ENCODE measurements around the gene SEMA3D. TPM values are rescaled to one million over a fixed set of nuclear protein-coding genes. Genes with fewer than 3 reads are reported as not detected.
A peak's percentile ranks its signal among the peaks of the same experiment; 100 is the strongest.

SEMA3D gene
- total RNA-seq, 1 donor from 2014 or later = 1.4 TPM

DNA sequence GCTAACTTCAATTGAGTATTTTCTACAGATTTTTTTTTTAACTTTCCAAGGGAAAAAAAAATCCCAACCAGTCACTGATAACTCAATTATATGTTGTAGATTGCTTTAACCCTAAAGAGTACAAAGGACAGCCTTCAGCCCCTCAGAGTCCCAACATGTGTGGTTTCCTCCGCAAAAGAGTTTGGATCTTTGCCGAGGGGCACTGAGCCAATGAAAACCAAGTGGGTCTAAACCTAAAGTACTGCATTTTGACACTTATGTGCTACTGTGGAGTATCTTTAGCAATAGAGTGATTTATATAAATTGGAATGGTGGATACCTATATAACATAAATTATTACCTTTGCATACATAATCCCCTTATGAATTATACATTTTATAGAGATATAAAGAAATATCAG lies 91.5 kb downstream of the SEMA3D start:
- H3K9me3 Mint-ChIP-seq (ENCODE audit: low read depth) = no peaks in the 10 kb centered on the region
- H3K36me3 Mint-ChIP-seq (ENCODE audit: low read depth) = no peaks in the 10 kb centered on the region
- no peak for TF ChIP-seq CTCF (IDR thresholded peaks at IDR 0.05)
- H3K27me3 Mint-ChIP-seq (ENCODE audit: low read depth) = no peaks in the 10 kb centered on the region
- no peak overlapping the region for H3K27ac Mint-ChIP-seq (ENCODE audit: unreplicated experiment)
- H3K4me1 Mint-ChIP-seq (ENCODE audit: low read depth) = peaks cover 8% of the 10 kb centered on the region
- no peak for DNase-seq (ENCODE audit: low spot score)
- no peak overlapping the region for H3K4me3 Mint-ChIP-seq (ENCODE audit: unreplicated experiment)

GRCh38 chr7:85094046-85094725 lies 92.7 kb downstream of the SEMA3D start:
- no peak for DNase-seq (ENCODE audit: low spot score)
- Mint-ChIP-seq H3K9me3 (ENCODE audit: low read depth) (no peaks in the 10 kb centered on the region), H3K36me3 (ENCODE audit: low read depth) (no peaks in the 10 kb centered on the region), H3K27ac (ENCODE audit: unreplicated experiment) (peak overlapping the region; percentile 30), H3K27me3 (ENCODE audit: low read depth) (no peaks in the 10 kb centered on the region), H3K4me1 (ENCODE audit: low read depth) (peaks cover 8% of the 10 kb centered on the region), H3K4me3 (ENCODE audit: unreplicated experiment) (no peak overlapping the region)
- TF ChIP-seq CTCF (IDR thresholded peaks at IDR 0.05) = no peak

DNA sequence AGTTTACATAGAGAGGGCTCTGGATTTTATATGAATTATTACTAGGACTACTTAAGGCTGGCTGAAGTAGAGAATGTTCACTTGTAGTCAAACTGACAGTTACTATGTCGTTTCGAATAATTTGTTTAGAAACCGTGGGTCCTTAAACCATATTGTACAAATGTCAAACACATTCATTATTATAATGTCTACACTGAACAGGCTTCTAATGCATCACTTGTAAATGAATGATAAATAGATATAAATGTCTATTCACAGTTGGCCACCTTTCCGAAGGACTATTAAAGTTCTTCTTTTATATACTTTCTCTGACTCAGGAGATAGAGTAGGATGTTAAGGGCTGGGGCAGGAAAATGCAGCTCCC lies 95.3 kb downstream of the SEMA3D start:
- TF ChIP-seq CTCF (IDR thresholded peaks at IDR 0.05) = no peak
- Mint-ChIP-seq H3K27ac (ENCODE audit: unreplicated experiment) (no peak overlapping the region), H3K9me3 (ENCODE audit: low read depth) (no peaks in the 10 kb centered on the region), H3K36me3 (ENCODE audit: low read depth) (no peaks in the 10 kb centered on the region), H3K4me3 (ENCODE audit: unreplicated experiment) (no peak overlapping the region), H3K27me3 (ENCODE audit: low read depth) (no peaks in the 10 kb centered on the region), H3K4me1 (ENCODE audit: low read depth) (peaks cover 8% of the 10 kb centered on the region)
- no peak for DNase-seq (ENCODE audit: low spot score)

GRCh38 chr7:85090919-85091564 lies 95.8 kb downstream of the SEMA3D start:
- no peak for DNase-seq (ENCODE audit: low spot score)
- H3K27me3 Mint-ChIP-seq (ENCODE audit: low read depth) = no peaks in the 10 kb centered on the region
- no peak for TF ChIP-seq CTCF (IDR thresholded peaks at IDR 0.05)
- H3K36me3 Mint-ChIP-seq (ENCODE audit: low read depth) = no peaks in the 10 kb centered on the region
- peaks cover 3% of the 10 kb centered on the region for H3K4me1 Mint-ChIP-seq (ENCODE audit: low read depth)
- H3K27ac Mint-ChIP-seq (ENCODE audit: unreplicated experiment) = no peak overlapping the region
- no peak overlapping the region for H3K4me3 Mint-ChIP-seq (ENCODE audit: unreplicated experiment)
- no peaks in the 10 kb centered on the region for H3K9me3 Mint-ChIP-seq (ENCODE audit: low read depth)

GRCh38 chr7:85090143-85090542 lies 96.7 kb downstream of the SEMA3D start:
- no peak overlapping the region for H3K27ac Mint-ChIP-seq (ENCODE audit: unreplicated experiment)
- no peaks in the 10 kb centered on the region for H3K27me3 Mint-ChIP-seq (ENCODE audit: low read depth)
- DNase-seq (ENCODE audit: low spot score) = no peak
- TF ChIP-seq CTCF (IDR thresholded peaks at IDR 0.05) = no peak
- no peak overlapping the region for H3K4me3 Mint-ChIP-seq (ENCODE audit: unreplicated experiment)
- H3K4me1 Mint-ChIP-seq (ENCODE audit: low read depth) = no peaks in the 10 kb centered on the region
- H3K36me3 Mint-ChIP-seq (ENCODE audit: low read depth) = no peaks in the 10 kb centered on the region
- no peaks in the 10 kb centered on the region for H3K9me3 Mint-ChIP-seq (ENCODE audit: low read depth)
